Activated CD8-positive, alpha-beta T cell treated with anti-CD3 and anti-CD28 coated beads for 36 hours (primary cell): ENCODE measurements around the gene FOXL3. TPM values are rescaled to one million over a fixed set of nuclear protein-coding genes. Genes with fewer than 3 reads are reported as not detected.

Source experiments
- ATAC-seq: fragments of 200-7000 bp; cut with Tn5 transposase; one replicate; pipeline ENCODE4 v1.10.0; 2021; ENCODE audit warnings: mild to moderate bottlenecking, moderate library complexity
- CTCF ChIA-PET: fragments of 350-600 bp; sonication (Branson Sonifier 250); formaldehyde crosslinking; loops from one replicate; lab custom pipeline; 2021; ENCODE audit warnings: antibody characterized with exemption; lab: Charles Lee
- POLR2A ChIA-PET: fragments of 350-600 bp; sonication (Branson Sonifier 250); formaldehyde crosslinking; loops from one replicate; lab custom pipeline; 2021; ENCODE audit warnings: antibody characterized with exemption; lab: Charles Lee
- DNase-seq: peaks from one replicate; pipeline ENCODE4 v3.0.0-alpha.2; 2020
- H3K27ac Mint-ChIP-seq: one replicate; pipeline ENCODE4 v1.8.0; 2021; ENCODE audit warnings: mild to moderate bottlenecking, mixed read lengths
- H3K27me3 Mint-ChIP-seq: one replicate; pipeline ENCODE4 v1.8.0; 2021; ENCODE audit warnings: mixed read lengths
- H3K36me3 Mint-ChIP-seq: one replicate; pipeline ENCODE4 v1.8.0; 2021; ENCODE audit warnings: low read depth, mixed read lengths
- H3K4me1 Mint-ChIP-seq: one replicate; pipeline ENCODE4 v1.8.0; 2021; ENCODE audit warnings: low read depth, mixed read lengths
- H3K4me3 Mint-ChIP-seq: one replicate; pipeline ENCODE4 v1.8.0; 2021; ENCODE audit warnings: mild to moderate bottlenecking, moderate library complexity, mixed read lengths
- H3K9me3 Mint-ChIP-seq: one replicate; pipeline ENCODE4 v1.8.0; 2021; ENCODE audit warnings: mixed read lengths
- CTCF ChIP-seq: fragments of 200-600 bp; IDR thresholded peaks from one replicate; pipeline ENCODE4 v1.8.0; 2022; ENCODE audit warnings: antibody characterized with exemption, mild to moderate bottlenecking
- intact Hi-C: fragments of 100-400 bp; cut with micrococcal nuclease; formaldehyde crosslinking; loops from one replicate; pipeline ENCODE4 v1.10.0; 2022
- total RNA-seq, 2 experiments: library from RNA; stranded (reverse); gene quantifications; one replicate each; pipeline ENCODE4 v1.2.3, GENCODE V29; 2021

FOXL3 gene
- total RNA-seq, 2 experiments from 2014 or later, result not detected

- no peaks in the 10 kb centered on the region for H3K4me1 Mint-ChIP-seq
- no peak overlapping the region for H3K27ac Mint-ChIP-seq
- CTCF ChIA-PET, result no interaction called here
- DNase-seq (no peak), ATAC-seq (no peak)
- peaks cover 2% of the 10 kb centered on the region for H3K27me3 Mint-ChIP-seq
- POLR2A ChIA-PET, result interaction anchor here (0.6 kb wide), 1 partner anchor 369 kb away, joined by 3 read pairs; no protein-coding TSS in a partner anchor
- intact Hi-C loops, result no loop called here
- H3K9me3 Mint-ChIP-seq, result peaks cover 2% of the 10 kb centered on the region
- H3K4me3 Mint-ChIP-seq, result no peak overlapping the region
- H3K36me3 Mint-ChIP-seq, result no peaks in the 10 kb centered on the region
- TF ChIP-seq CTCF, result no peak
Measured at GRCh38 chr7:325051-325798, 35.3 kb downstream of the FOXL3 start.

GRCh38 chr7:325811-326210, 35.8 kb downstream of the FOXL3 start:
- H3K4me3 Mint-ChIP-seq, result no peak overlapping the region
- H3K27ac Mint-ChIP-seq, result no peak overlapping the region
- ChIA-PET POLR2A (no interaction called here), CTCF (no interaction called here)
- ATAC-seq (no peak), DNase-seq (no peak)
- H3K36me3 Mint-ChIP-seq, result no peaks in the 10 kb centered on the region
- peaks cover 2% of the 10 kb centered on the region for H3K9me3 Mint-ChIP-seq
- intact Hi-C loops, result no loop called here
- H3K4me1 Mint-ChIP-seq, result no peaks in the 10 kb centered on the region
- H3K27me3 Mint-ChIP-seq, result no peaks in the 10 kb centered on the region
- TF ChIP-seq CTCF, result no peak

GRCh38 chr7:326273-326672, 36.3 kb downstream of the FOXL3 start:
- H3K36me3 Mint-ChIP-seq, result no peaks in the 10 kb centered on the region
- H3K27me3 Mint-ChIP-seq, result no peaks in the 10 kb centered on the region
- TF ChIP-seq CTCF, result no peak
- no peak overlapping the region for H3K27ac Mint-ChIP-seq
- no peak overlapping the region for H3K4me3 Mint-ChIP-seq
- intact Hi-C loops, result no loop called here
- ChIA-PET POLR2A (no interaction called here), CTCF (no interaction called here)
- DNase-seq, result no peak
- no peaks in the 10 kb centered on the region for H3K4me1 Mint-ChIP-seq
- peaks cover 2% of the 10 kb centered on the region for H3K9me3 Mint-ChIP-seq
- ATAC-seq, result no peak

GRCh38 chr7:326809-327232, 36.9 kb downstream of the FOXL3 start:
- no peak for TF ChIP-seq CTCF
- CTCF ChIA-PET, result no interaction called here

GRCh38 chr7:327233-327931, 37.4 kb downstream of the FOXL3 start:
- no peak overlapping the region for H3K4me3 Mint-ChIP-seq
- no peaks in the 10 kb centered on the region for H3K27me3 Mint-ChIP-seq
- no peaks in the 10 kb centered on the region for H3K4me1 Mint-ChIP-seq
- TF ChIP-seq CTCF, result no peak
- no peak for DNase-seq
- peaks cover 2% of the 10 kb centered on the region for H3K9me3 Mint-ChIP-seq
- CTCF ChIA-PET, result no interaction called here
- no peak for ATAC-seq
- no peaks in the 10 kb centered on the region for H3K36me3 Mint-ChIP-seq
- POLR2A ChIA-PET, result no interaction called here
- intact Hi-C loops, result no loop called here
- no peak overlapping the region for H3K27ac Mint-ChIP-seq

More at GRCh38 chr7:326809-327232, 36.9 kb downstream of the FOXL3 start:
- Mint-ChIP-seq H3K27ac (no peak overlapping the region), H3K27me3 (no peaks in the 10 kb centered on the region), H3K36me3 (no peaks in the 10 kb centered on the region), H3K4me3 (no peak overlapping the region), H3K4me1 (no peaks in the 10 kb centered on the region), H3K9me3 (peaks cover 2% of the 10 kb centered on the region)
- no peak for DNase-seq
- intact Hi-C loops, result no loop called here
- ATAC-seq, result no peak
- POLR2A ChIA-PET, result no interaction called here
